NCI-H2171 treated with DMSO at 0.1 percent for 48 hours (cell line): Measurements from ENCODE around the gene SLC35B2.
"Not testable (repeated sequence)": the region's sequence is repeated elsewhere in the genome, so short reads cannot be mapped to it uniquely, and the experiment has no call there.

ENCODE experiments used
- DNase-seq: peaks from one replicate; lab custom pipeline; 2025; lab: John Stamatoyannopoulos, UW

Gene SLC35B2

DNA sequence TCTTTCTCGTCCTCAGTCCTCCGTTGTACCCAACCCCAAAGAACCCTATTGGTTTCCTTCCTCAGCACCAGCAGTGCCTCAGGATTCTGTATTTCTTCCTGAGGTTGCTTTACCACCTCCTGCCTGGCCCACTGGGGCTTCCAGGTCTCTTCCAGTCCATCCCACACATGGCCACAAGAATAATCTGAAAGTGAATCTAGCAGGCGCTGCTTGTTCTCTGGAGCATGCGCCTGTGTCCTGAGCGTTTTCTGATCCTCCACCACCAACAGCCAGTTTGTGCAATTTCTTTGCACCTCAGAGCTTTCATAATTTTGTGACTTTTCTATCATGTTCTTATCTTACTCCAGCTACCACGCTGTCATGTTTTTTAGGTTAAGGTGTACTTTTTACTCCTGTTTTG, 22.1 kb downstream of the SLC35B2 start:
- no peak for DNase-seq

DNA sequence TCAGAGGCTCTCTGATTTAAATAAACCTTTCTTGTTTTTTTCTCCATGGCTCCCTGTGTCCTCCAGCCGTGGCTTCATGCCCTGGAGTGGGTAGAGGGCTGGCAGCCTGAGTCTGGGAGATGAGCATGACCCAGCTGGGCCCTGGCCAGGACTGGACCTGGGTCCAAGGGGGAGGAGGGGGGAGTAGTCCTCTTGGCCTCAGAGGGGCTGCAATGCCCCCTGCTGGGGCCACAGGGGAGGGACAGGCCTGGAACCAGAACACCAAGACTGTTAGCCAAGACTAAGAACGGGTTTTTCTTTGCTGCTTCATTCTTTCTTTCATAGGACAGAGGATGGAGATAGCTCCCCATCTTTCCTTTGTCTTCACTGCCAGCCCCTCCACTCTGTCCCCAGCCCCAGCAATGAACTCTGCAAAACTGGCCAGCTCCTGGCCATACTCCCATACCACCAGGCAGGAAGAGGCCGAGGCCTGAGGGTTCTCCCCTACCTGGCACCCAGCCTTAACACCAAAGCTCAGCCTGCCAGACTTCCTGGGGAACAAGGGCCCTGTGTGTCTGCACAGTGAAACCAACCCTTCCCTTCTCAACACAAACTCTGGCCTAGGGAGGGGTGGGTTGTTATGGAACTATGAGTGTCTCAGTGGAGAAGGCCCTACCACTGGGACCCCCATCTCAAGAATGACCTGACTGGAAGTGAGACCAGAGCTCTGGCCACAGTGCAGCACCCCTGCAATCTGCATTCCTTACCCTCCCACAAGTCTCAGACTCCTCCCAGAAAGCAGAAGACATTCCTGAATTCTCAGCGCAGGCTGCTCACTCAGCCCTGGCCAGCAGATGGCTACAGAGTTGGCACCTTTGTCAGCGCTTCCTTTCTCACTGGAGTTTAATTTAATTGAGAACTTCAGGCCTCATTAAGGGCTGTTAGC, 23.0 kb downstream of the SLC35B2 start:
- DNase-seq, result peak; percentile 30

DNA sequence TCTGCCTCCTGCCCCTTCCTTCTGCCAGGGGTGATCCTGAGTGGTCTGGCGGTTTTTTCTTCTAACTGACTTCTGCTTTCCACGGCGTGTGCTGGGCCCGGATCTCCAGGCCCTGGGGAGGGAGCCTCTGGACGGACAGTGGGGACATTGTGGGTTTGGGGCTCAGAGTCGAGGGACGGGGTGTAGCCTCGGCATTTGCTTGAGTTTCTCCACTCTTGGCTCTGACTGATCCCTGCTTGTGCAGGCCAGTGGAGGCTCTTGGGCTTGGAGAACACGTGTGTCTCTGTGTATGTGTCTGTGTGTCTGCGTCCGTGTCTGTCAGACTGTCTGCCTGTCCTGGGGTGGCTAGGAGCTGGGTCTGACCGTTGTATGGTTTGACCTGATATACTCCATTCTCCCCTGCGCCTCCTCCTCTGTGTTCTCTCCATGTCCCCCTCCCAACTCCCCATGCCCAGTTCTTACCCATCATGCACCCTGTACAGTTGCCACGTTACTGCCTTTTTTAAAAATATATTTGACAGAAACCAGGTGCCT, 23.7 kb downstream of the SLC35B2 start:
- DNase-seq, result no peak

GRCh38 chr6:44232676-44233566, 24.4 kb downstream of the SLC35B2 start:
- DNase-seq, result no peak

GRCh38 chr6:44231426-44231825, 25.9 kb downstream of the SLC35B2 start:
- not testable (repeated sequence) for DNase-seq

DNA sequence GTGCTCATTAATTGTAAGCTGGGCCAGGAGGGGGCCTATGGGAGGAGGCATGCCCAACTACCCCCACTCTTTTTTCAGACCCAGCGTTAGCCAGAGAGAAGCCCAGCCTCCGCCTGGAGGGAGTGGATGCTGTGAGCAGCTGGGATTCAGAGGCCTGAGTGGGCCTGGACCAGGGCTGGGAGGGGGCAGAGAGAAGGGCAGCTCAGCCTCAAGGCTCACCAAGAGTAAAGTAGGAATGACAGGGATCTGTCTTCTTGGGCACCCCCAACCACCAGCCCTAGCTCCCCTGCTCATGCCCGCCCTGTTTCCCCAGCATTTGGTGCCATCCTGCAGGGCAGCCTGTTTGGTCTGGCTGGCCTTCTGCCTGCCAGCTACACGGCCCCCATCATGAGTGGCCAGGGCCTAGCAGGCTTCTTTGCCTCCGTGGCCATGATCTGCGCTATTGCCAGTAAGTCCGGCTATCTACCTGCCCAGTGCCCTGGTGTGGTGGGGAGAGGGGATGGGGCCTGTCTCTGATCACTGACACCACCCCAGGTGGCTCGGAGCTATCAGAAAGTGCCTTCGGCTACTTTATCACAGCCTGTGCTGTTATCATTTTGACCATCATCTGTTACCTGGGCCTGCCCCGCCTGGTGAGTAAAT, 27.2 kb downstream of the SLC35B2 start:
- no peak for DNase-seq

DNA sequence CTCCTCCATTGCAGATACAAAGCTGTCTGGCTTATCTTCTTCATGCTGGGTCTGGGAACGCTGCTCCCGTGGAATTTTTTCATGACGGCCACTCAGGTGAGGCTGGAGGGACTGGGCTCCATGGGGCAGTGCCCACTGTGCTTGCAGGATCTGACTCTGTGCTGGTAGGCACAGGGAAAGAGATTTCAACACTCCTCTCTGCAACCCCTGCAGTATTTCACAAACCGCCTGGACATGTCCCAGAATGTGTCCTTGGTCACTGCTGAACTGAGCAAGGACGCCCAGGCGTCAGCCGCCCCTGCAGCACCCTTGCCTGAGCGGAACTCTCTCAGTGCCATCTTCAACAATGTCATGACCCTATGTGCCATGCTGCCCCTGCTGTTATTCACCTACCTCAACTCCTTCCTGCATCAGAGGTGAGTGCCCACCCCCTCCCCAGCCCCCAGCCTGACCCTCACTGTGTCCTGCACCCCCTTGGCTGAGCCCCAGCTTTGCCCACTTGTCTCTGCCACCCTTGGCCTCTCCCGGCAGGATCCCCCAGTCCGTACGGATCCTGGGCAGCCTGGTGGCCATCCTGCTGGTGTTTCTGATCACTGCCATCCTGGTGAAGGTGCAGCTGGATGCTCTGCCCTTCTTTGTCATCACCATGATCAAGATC, 27.8 kb downstream of the SLC35B2 start:
- DNase-seq, result no peak

DNA sequence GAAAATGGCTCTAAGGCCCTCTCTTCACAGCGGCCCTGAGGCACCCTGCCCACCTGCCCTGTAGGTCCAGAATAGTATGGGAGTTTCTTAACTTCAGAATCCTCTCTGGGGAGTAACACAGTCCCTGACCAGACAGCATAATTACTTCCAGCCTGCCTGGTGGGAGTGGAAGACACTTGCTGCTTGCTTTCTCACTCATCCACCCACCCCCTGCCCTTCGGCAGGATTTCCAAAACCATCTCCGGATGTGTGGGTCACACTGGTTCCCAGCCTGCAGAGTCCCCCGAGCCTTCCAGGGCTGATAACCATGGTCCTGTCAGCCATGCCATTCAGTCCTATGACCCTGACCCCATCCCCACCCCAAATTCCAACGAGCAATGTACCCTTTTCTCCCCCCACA, 28.5 kb downstream of the SLC35B2 start:
- no peak for DNase-seq

GRCh38 chr6:44228433-44228832, 28.9 kb downstream of the SLC35B2 start:
- no peak for DNase-seq

GRCh38 chr6:44228031-44228430, 29.3 kb downstream of the SLC35B2 start:
- no peak for DNase-seq

- no peak for DNase-seq
Measured at GRCh38 chr6:44227148-44227793, 30.1 kb downstream of the SLC35B2 start.

DNA sequence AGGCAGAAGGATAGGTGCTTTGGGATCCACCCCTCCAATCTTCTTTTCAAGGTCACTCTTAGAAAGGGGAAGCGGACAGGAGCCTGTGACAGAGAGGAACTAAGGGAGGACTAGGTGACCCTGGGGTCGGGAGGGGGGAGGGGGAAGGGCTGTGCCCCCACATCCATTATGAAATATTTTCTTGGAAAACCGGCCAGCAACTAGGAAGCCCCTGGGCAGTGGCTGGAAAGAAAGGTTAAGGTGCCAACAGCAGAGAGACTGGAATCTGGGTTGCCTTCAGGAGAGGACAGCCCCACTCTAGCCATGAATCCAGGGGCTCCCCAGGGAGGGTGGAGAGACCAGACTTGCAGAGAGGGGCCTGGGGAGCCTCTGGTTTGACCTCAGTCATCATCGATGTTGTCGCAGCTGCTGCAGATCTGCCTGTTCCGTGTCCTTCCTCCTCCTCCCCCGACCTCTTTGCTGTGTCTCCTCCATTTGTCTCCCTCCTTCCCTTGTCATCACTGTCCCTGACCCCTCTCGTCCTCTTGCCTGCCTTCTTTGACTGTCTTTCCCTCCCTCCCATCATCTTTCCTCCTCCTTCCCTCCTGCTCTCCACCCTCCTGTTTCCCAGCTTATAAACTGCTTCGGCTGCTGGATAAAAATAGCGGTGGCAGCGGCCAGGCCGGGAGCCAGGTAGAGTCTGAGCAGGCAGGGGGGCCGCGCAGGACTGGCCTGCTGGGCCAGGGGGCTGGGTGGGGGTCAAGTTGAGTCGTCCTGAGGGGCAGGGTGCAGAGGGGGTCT, 30.8 kb downstream of the SLC35B2 start:
- DNase-seq, result no peak

GRCh38 chr6:44225579-44226325, 31.6 kb downstream of the SLC35B2 start:
- no peak for DNase-seq

DNA sequence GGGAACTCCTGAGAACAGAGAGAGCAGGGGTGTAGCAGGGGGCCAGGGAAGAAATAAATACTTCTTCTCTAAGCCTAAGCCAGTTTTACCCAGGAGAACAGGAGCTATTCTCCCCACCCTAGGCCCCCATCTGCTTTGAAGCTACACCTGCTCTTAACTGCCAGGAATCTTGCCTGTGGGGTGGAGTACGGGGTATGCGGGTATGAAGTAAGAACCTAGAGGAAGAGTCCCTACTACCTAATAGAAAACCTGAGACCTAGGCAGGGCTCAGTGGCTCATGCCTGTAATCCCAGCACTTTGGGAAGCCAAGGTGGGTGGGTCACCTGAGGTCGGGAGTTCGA, 32.4 kb downstream of the SLC35B2 start:
- DNase-seq, result no peak

DNA sequence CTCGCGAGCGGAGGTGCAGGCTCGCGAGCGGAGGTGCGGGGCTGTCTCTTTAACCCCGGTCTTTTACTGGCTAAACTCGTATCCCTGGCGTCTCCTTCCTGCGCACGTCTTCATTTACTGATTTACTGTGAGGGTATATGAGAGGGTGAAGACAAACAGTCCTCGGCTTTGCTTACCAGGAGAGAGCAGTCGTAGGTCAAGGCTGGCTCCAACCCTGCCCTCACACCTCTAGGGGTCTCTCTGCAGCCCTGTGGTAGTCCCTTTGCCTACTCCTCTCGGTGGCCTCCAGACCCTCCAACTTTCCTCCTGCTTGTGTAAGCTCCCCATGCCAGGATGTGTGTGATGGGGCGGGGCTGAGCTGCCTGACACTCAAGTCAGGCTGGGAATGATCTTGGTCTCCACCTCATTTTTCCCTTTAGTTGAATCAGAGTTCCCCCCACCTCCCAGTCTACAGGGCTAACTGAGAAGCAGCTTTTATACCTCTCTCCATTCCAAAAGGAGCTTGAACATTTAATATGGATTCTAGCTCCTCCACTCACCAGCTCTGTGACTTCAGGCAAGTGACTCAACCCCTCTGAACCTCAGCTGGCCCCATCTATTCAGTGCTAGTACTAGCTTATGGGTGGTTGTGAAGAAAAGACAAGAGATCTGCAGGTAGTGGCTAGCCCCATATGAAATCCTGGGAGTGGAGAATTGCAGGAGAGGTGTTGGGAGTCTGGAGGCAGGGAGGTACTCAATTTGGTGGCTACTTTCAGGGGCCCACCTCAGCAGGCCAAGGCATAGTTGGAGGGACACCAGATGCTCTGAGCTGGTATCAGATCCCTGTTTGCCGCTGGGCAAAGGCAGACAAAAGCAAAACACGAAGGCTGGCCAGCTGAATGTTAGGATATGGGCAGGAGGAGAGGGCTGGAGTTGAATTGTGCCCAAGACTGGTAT, 33.0 kb downstream of the SLC35B2 start:
- DNase-seq, result no peak

- peak; percentile 81 for DNase-seq
Measured at GRCh38 chr6:44223319-44224028, 33.9 kb downstream of the SLC35B2 start, which contains the start of gene SLC29A1. Gene SLC29A1, plus strand, starts transcription at chr6:44223595. Its CDS starts 3,719 bp downstream, at chr6:44227314.

DNA sequence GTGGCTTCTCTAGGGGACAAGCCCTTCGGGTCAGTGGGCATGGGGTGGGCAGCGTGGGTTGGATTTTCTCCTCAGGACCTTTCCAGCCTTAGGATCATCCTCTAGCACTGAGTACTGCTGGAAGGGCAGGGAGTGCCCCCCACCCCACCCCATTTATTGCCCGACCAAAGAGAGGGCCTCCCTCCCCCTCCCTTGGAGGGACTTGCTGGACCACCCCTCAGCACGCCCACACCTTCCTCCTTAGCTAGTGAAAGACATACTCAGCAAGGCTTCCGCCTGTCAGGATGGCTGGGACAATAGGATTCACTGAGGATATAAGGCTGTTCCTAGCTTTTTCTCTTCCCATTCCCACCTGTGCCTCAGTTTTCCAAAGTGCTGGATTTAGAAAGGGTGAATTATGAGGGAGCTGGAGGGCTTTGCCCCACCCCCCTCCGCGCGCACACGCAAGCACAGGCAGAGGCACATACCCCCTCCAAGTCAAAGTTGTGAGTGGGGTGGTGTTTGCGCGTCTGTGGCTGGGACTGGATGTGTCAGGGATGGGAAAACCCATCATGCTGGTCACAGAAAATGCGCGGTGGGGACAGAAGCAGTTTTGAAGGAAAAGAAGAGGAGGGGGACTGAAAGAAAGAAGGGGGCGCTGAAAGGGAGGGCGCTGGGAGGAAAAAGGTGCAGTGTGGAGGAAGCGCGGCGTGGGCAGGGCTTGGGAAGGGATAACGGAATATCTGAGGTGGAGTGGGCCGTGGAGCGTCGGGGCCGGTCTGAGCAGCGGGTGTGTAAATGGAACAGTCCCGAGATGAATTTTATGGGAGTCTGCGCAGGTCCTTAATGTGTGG, 34.6 kb downstream of the SLC35B2 start:
- DNase-seq, result peak; percentile 63
